Breast epithelium (tissue), 3 donors: ENCODE results near the gene CCDC71.

ENCODE experiments used
- POLR2A ChIP-seq: fragments of 450-650 bp; IDR thresholded peaks from one replicate; pipeline ENCODE4 v1.6.1; 2016; ENCODE audit warnings: antibody characterized with exemption, mild to moderate bottlenecking, moderate library complexity
- POLR2AphosphoS5 ChIP-seq, 3 donors: sonication (generic); formaldehyde crosslinking; IDR thresholded peaks; one replicate each; pipeline ENCODE4 v1.6.1; 2017; ENCODE audit warnings: antibody characterized with exemption in 3 of 3
- TF ChIP-seq, protein P1 (sequence below), 3 donors: fragments of 450-650 bp; IDR thresholded peaks; one replicate each; pipeline ENCODE4 v1.5.1; 2016 to 2017; ENCODE audit warnings: antibody characterized with exemption in 3 of 3, mild to moderate bottlenecking in 3 of 3, moderate library complexity in 3 of 3

DNA sequence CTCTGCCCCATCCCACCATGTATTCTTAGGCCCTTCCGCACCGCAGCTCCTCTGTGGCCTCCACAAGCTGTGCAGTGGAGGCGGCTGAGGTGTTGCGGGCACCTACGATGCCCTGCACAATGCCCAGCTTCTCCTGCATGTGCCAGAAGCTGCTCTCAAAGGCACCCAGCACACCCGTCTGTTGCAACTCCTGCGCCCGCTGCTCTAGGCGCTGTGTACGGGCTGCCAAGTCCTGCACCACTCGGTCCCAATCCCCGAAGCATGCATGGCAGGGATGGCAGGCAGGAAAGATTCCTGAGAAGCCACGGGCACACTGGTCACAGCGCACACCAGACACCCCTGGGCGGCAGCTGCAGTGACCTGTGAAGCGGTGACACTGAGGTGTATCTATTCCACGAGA is 42.4 kb downstream of the CCDC71 start:
- TF ChIP-seq, protein P1, sequence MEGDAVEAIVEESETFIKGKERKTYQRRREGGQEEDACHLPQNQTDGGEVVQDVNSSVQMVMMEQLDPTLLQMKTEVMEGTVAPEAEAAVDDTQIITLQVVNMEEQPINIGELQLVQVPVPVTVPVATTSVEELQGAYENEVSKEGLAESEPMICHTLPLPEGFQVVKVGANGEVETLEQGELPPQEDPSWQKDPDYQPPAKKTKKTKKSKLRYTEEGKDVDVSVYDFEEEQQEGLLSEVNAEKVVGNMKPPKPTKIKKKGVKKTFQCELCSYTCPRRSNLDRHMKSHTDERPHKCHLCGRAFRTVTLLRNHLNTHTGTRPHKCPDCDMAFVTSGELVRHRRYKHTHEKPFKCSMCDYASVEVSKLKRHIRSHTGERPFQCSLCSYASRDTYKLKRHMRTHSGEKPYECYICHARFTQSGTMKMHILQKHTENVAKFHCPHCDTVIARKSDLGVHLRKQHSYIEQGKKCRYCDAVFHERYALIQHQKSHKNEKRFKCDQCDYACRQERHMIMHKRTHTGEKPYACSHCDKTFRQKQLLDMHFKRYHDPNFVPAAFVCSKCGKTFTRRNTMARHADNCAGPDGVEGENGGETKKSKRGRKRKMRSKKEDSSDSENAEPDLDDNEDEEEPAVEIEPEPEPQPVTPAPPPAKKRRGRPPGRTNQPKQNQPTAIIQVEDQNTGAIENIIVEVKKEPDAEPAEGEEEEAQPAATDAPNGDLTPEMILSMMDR (IDR thresholded peaks at IDR 0.05): no peak
- TF ChIP-seq POLR2A: no peak
- TF ChIP-seq POLR2AphosphoS5 (IDR thresholded peaks at IDR 0.05): no peak
